Measurements from ENCODE around the gene IP6K1. TPM values are rescaled to one million over a fixed set of nuclear protein-coding genes. Genes with fewer than 3 reads are reported as not detected.
A peak's percentile ranks its signal among the peaks of the same experiment; 100 is the strongest.
"Not testable (repeated sequence)": the region's sequence is repeated elsewhere in the genome, so short reads cannot be mapped to it uniquely, and the experiment has no call there.

Gene IP6K1
- 22.3 and 27.3 TPM in 2 replicates for total RNA-seq (2014; rRNA removed; shearing (Covaris generic); ENCODE audit: low replicate concordance)

- Histone ChIP-seq H3K79me2 (ENCODE audit: low read length) (peaks cover 41% of the 10 kb centered on the region), H3K4me2 (ENCODE audit: low read depth, low read length, poor library complexity, severe bottlenecking) (peak within 1 kb of the TSS; percentile 96), H3K9me3 (ENCODE audit: low read length) (no peaks in the 10 kb centered on the region), H3K36me3 (ENCODE audit: insufficient read depth, low read length) (peaks cover 2% of the 10 kb centered on the region), H3K9ac (ENCODE audit: low read length) (peak within 1 kb of the TSS; percentile 85), H3K27me3 (ENCODE audit: low read length) (no peaks in the 10 kb centered on the region), H3K9me2 (replicated peaks; ENCODE audit: insufficient read depth, low read length) (no peaks in the 10 kb centered on the region), H3K4me1 (ENCODE audit: low read length) (peaks cover 32% of the 10 kb centered on the region), H3K4me3 (ENCODE audit: low read length) (peak within 1 kb of the TSS; percentile 91), H4K20me1 (ENCODE audit: insufficient read depth, low read depth, low read length) (no peaks in the 10 kb centered on the region), H3K27ac (ENCODE audit: low read length) (peak within 1 kb of the TSS; percentile 51), H2AFZ (ENCODE audit: low read length) (peak within 1 kb of the TSS; percentile 76; the same call in 1 of the 2 replicates)
- DNase-seq: peak; percentile 100
Measured at GRCh38 chr3:49786357-49787181, at the start of gene IP6K1. Gene IP6K1 (minus strand): TSS chr3:49786542. CDS start chr3:49748040, 38,502 bp downstream.

- Histone ChIP-seq H4K20me1 (ENCODE audit: insufficient read depth, low read depth, low read length) (no peaks in the 10 kb centered on the region), H3K36me3 (ENCODE audit: insufficient read depth, low read length) (peaks cover 5% of the 10 kb centered on the region; the same call in 1 of the 2 replicates), H3K9me3 (ENCODE audit: low read length) (no peaks in the 10 kb centered on the region), H3K4me1 (ENCODE audit: low read length) (no peaks in the 10 kb centered on the region), H3K9me2 (replicated peaks; ENCODE audit: insufficient read depth, low read length) (no peaks in the 10 kb centered on the region), H3K4me2 (ENCODE audit: low read depth, low read length, poor library complexity, severe bottlenecking) (no peak overlapping the region), H3K4me3 (ENCODE audit: low read length) (no peak overlapping the region), H2AFZ (ENCODE audit: low read length) (no peak overlapping the region), H3K27ac (ENCODE audit: low read length) (no peak overlapping the region), H3K9ac (ENCODE audit: low read length) (no peak overlapping the region), H3K27me3 (ENCODE audit: low read length) (no peaks in the 10 kb centered on the region), H3K79me2 (ENCODE audit: low read length) (no peaks in the 10 kb centered on the region)
- no peak for DNase-seq
Measured at GRCh38 chr3:49831341-49831740, 45.0 kb upstream of the IP6K1 start.

- H3K9me3 ChIP-seq (ENCODE audit: low read length): no peaks in the 10 kb centered on the region
- no peaks in the 10 kb centered on the region for H3K27me3 ChIP-seq (ENCODE audit: low read length)
- no peak overlapping the region for H3K4me3 ChIP-seq (ENCODE audit: low read length)
- H4K20me1 ChIP-seq (ENCODE audit: insufficient read depth, low read depth, low read length): no peaks in the 10 kb centered on the region
- no peaks in the 10 kb centered on the region for H3K9me2 ChIP-seq (replicated peaks; ENCODE audit: insufficient read depth, low read length)
- no peaks in the 10 kb centered on the region for H3K4me1 ChIP-seq (ENCODE audit: low read length)
- H2AFZ ChIP-seq (ENCODE audit: low read length): no peak overlapping the region
- no peak overlapping the region for H3K27ac ChIP-seq (ENCODE audit: low read length)
- no peaks in the 10 kb centered on the region for H3K79me2 ChIP-seq (ENCODE audit: low read length)
- no peak overlapping the region for H3K4me2 ChIP-seq (ENCODE audit: low read depth, low read length, poor library complexity, severe bottlenecking)
- no peaks in the 10 kb centered on the region for H3K36me3 ChIP-seq (ENCODE audit: insufficient read depth, low read length)
- DNase-seq: no peak
- no peak overlapping the region for H3K9ac ChIP-seq (ENCODE audit: low read length)
Measured at GRCh38 chr3:49826016-49826415, 39.7 kb upstream of the IP6K1 start.

GRCh38 chr3:49823131-49823530 lies 36.8 kb upstream of the IP6K1 start:
- not testable (repeated sequence) for H3K9ac ChIP-seq (ENCODE audit: low read length); H3K9me3 ChIP-seq (ENCODE audit: low read length); H3K79me2 ChIP-seq (ENCODE audit: low read length); H3K9me2 ChIP-seq (replicated peaks; ENCODE audit: insufficient read depth, low read length); H4K20me1 ChIP-seq (ENCODE audit: insufficient read depth, low read depth, low read length); H3K4me1 ChIP-seq (ENCODE audit: low read length); H3K36me3 ChIP-seq (ENCODE audit: insufficient read depth, low read length); H3K4me2 ChIP-seq (ENCODE audit: low read depth, low read length, poor library complexity, severe bottlenecking); H3K27ac ChIP-seq (ENCODE audit: low read length); H2AFZ ChIP-seq (ENCODE audit: low read length); H3K4me3 ChIP-seq (ENCODE audit: low read length); H3K27me3 ChIP-seq (ENCODE audit: low read length); DNase-seq

GRCh38 chr3:49813497-49814174 lies 27.3 kb upstream of the IP6K1 start, which contains the start of gene UBA7:
Gene UBA7 (minus strand): TSS chr3:49813953. CDS start chr3:49813787, 166 bp downstream.
- H4K20me1 ChIP-seq (ENCODE audit: insufficient read depth, low read depth, low read length): no peaks in the 10 kb centered on the region
- no peaks in the 10 kb centered on the region for H3K9me3 ChIP-seq (ENCODE audit: low read length)
- H3K4me1 ChIP-seq (ENCODE audit: low read length): peaks cover 7% of the 10 kb centered on the region
- H3K9ac ChIP-seq (ENCODE audit: low read length): peak within 1 kb of the TSS; percentile 41
- H3K36me3 ChIP-seq (ENCODE audit: insufficient read depth, low read length): no peaks in the 10 kb centered on the region
- no peaks in the 10 kb centered on the region for H3K9me2 ChIP-seq (replicated peaks; ENCODE audit: insufficient read depth, low read length)
- no peak within 1 kb of the TSS for H3K27ac ChIP-seq (ENCODE audit: low read length)
- peak within 1 kb of the TSS; percentile 76; the same call in 1 of the 2 replicates for H2AFZ ChIP-seq (ENCODE audit: low read length)
- DNase-seq: no peak
- no peaks in the 10 kb centered on the region for H3K27me3 ChIP-seq (ENCODE audit: low read length)
- no peaks in the 10 kb centered on the region for H3K79me2 ChIP-seq (ENCODE audit: low read length)
- H3K4me3 ChIP-seq (ENCODE audit: low read length): peak within 1 kb of the TSS; percentile 19; the same call in 1 of the 2 replicates
- H3K4me2 ChIP-seq (ENCODE audit: low read depth, low read length, poor library complexity, severe bottlenecking): peak within 1 kb of the TSS; percentile 38

DNA sequence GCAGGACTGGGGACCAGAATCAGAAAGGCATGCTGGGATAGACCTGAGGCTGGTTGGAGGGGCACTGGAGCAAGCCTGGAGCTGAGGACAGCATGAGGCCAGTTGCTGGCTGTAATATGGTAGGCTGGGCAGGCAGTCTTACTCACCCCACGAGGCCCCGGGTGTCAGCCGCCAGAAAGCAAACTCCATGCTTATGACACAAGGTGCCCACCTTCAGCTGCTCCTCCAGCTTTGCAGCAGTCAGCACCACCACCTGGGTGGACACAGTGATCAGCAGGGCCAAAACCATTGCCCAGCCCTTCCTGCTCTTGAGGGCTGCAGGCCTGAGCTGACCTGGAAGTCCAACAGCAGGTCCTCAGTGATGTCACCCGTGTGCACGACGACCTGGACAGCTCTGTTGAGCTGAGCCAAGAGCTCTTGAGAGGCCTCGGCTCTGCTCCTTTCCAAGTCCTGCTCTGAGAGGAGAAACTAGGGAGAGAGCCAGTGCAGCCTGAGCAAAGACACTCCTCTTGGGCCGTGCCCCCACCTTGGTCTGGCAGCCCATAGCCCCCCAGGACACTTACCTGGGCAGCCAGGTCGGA lies 26.7 kb upstream of the IP6K1 start:
- Histone ChIP-seq H3K4me1 (ENCODE audit: low read length) (peaks cover 7% of the 10 kb centered on the region), H3K36me3 (ENCODE audit: insufficient read depth, low read length) (no peaks in the 10 kb centered on the region), H3K9ac (ENCODE audit: low read length) (peak overlapping the region; percentile 41), H3K9me3 (ENCODE audit: low read length) (no peaks in the 10 kb centered on the region), H2AFZ (ENCODE audit: low read length) (no peak overlapping the region), H3K79me2 (ENCODE audit: low read length) (no peaks in the 10 kb centered on the region), H3K27me3 (ENCODE audit: low read length) (no peaks in the 10 kb centered on the region), H3K4me3 (ENCODE audit: low read length) (no peak overlapping the region), H4K20me1 (ENCODE audit: insufficient read depth, low read depth, low read length) (no peaks in the 10 kb centered on the region), H3K9me2 (replicated peaks; ENCODE audit: insufficient read depth, low read length) (no peaks in the 10 kb centered on the region), H3K4me2 (ENCODE audit: low read depth, low read length, poor library complexity, severe bottlenecking) (no peak overlapping the region), H3K27ac (ENCODE audit: low read length) (no peak overlapping the region)
- no peak for DNase-seq

GRCh38 chr3:49807431-49808114 lies 21.2 kb upstream of the IP6K1 start:
- Histone ChIP-seq H3K27ac (ENCODE audit: low read length) (no peak overlapping the region), H3K4me3 (ENCODE audit: low read length) (no peak overlapping the region), H3K4me1 (ENCODE audit: low read length) (peaks cover 46% of the 10 kb centered on the region), H2AFZ (ENCODE audit: low read length) (no peak overlapping the region), H3K9ac (ENCODE audit: low read length) (peak overlapping the region; percentile 61), H3K4me2 (ENCODE audit: low read depth, low read length, poor library complexity, severe bottlenecking) (no peak overlapping the region), H3K9me2 (replicated peaks; ENCODE audit: insufficient read depth, low read length) (no peaks in the 10 kb centered on the region), H4K20me1 (ENCODE audit: insufficient read depth, low read depth, low read length) (no peaks in the 10 kb centered on the region), H3K9me3 (ENCODE audit: low read length) (no peaks in the 10 kb centered on the region), H3K36me3 (ENCODE audit: insufficient read depth, low read length) (no peaks in the 10 kb centered on the region), H3K79me2 (ENCODE audit: low read length) (no peaks in the 10 kb centered on the region), H3K27me3 (ENCODE audit: low read length) (no peaks in the 10 kb centered on the region)
- no peak for DNase-seq
